CD4-positive, alpha-beta T cell treated with Interleukin-4 for 4 hours (primary cell): Measurements from ENCODE around the gene SLC15A4.

Experiments
- DNase-seq: peaks from one replicate; pipeline ENCODE4 v3.0.0-alpha.2; 2020

The SLC15A4 gene

DNA sequence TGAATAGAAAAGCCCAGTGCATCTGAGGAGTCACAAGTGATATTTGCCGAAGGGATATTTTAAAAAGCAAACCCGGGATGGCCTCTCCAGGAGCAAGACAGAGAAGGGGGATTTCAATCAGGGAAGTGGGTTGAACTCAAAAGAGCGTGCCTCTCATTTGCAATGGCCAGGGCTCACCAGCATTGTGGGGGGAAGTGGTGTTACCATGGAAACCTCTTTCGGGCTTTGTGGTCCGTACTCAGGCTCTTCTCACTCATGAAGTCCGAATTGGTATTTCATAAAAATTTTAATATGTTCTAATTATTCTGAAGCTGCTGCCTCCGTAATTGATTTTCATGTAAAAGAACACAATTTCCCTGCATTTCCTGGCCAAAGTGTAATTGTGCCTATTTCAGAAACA is 79.8 kb downstream of the SLC15A4 start:
- DNase-seq = no peak
